Right hindlimb (tissue), 1 donor: ENCODE data around the gene NCAM2.
"Not testable (repeated sequence)": the region's sequence is repeated elsewhere in the genome, so short reads cannot be mapped to it uniquely, and the experiment has no call there.

Source experiments
- DNase-seq: peaks from one replicate; pipeline ENCODE4 v3.0.0-alpha.2; 2018

Gene NCAM2

DNA sequence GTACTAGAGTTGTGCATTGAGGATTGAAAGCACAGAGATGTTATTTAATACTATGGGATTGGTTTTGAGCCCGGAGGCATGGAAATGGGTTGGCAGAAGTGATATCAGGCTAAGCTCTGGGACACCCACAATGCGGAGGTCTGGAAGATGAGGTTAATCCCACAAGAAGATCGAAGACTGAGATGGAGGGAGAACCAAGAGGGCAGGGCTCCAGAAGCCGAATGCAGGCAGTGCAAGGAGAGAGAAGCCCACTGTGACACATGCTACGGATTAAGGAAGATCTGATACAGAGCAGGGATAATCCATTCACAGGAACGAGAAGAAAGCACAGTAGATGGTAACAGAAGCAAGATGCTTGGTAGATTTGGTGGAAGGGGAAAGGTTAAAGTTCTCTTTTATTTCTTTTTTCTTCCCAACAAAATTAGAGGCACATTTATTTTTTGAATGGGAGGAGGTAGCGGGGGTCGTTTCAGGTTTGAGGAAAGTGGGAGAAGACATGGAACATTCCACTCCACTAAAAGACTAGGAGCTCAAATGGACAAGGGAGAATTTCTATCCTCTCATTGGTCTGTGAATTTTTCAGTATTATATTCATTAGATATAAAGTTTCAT lies 113.2 kb downstream of the NCAM2 start:
- DNase-seq = no peak

DNA sequence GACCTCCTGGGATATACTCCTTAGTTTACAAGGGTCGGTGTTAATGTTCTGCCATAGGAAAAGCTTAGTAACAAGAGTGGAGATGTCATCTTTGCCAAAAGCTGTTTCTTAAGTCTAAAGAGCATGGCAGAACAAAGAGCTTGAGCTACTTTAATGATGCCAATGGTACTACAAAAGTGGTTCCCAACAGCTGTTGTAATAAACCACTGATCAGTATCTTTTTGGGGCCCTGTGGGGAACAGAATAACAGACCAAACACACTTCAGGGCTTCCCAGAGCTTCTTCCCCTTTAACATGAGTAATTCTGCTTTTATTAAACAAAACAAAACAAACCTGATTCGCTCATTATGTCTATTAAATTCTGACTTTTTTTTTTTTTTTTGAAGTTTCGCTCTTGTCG lies 116.3 kb downstream of the NCAM2 start:
- DNase-seq = no peak

GRCh38 chr21:21119091-21119490 lies 120.9 kb downstream of the NCAM2 start:
- no peak for DNase-seq

DNA sequence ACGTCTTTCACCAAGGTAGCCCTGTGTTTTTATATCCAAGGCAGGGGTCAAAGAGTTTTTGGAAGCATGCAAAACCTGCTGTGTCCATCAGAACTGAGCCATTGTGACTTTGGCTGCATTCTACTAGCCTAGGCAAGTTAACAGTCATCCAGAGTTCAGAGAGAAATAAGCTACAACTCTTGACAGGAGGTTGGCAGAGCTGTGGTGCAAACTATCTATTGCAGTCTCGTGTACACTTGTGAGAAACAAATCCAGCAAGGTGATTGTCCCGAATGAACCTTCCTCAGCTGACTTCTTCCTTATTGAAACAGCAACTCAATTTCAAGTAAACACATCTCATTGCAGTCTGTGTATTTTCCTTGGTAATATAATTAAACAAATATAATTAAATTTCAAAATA lies 124.5 kb downstream of the NCAM2 start:
- DNase-seq = no peak

GRCh38 chr21:21132390-21132789 lies 134.2 kb downstream of the NCAM2 start:
- DNase-seq = no peak

- DNase-seq = no peak
Observed at GRCh38 chr21:21137986-21138385, 139.8 kb downstream of the NCAM2 start.

- no peak for DNase-seq
Observed at GRCh38 chr21:21146587-21147373, 148.6 kb downstream of the NCAM2 start.

DNA sequence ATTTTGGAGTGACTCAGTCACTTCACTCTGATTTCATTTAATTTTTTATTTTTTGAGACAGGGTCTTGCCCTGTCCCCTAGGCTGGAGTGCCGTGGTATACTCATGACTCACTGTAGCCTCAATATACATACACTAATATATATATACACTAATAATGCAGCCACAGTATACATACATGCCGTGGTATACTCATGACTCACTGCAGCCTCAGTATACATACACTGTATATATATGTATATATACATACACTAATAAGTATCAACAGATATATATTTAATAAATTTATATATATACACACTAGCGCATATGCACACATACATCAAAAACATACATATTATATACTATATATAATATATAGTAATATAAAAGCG lies 149.2 kb downstream of the NCAM2 start:
- DNase-seq = no peak

DNA sequence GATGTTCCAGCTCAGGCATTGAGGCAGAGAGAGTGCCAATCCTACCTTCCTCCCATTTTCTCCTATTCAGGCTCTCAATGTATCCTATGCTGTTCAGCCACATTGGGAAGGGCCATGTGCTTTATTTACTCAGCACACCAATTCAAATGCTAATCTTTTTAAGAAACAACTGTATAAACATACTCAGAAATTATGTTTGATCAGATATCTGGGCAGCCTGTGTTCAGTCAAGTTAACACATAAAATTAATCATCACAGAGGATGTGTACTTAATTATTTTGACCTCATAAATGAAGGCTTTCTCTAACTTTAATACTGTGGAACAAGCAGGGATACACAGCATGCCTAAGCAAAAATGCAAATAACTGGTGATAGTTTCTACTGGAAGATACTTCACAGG lies 149.8 kb downstream of the NCAM2 start:
- DNase-seq = no peak

DNA sequence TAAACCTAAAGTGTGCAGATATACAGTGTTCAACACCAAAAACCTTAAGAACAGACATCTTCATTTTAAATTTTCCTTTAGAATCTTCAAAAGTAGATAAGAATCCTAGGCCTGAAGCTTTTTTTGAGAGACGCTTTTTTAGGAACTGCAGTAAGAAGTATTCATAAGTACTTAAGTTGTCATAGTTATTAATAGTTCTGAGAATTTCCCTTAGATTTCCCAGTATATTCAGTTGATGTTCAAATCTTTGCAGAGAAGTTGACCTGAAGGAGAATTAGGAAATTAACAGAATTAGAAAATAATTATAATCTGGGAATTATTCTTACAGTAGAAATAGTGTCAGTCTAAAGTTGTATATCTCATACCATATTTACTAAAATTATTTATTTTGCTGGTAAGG lies 150.3 kb downstream of the NCAM2 start:
- DNase-seq = no peak

GRCh38 chr21:21149445-21149844 lies 151.2 kb downstream of the NCAM2 start:
- DNase-seq = not testable (repeated sequence)

DNA sequence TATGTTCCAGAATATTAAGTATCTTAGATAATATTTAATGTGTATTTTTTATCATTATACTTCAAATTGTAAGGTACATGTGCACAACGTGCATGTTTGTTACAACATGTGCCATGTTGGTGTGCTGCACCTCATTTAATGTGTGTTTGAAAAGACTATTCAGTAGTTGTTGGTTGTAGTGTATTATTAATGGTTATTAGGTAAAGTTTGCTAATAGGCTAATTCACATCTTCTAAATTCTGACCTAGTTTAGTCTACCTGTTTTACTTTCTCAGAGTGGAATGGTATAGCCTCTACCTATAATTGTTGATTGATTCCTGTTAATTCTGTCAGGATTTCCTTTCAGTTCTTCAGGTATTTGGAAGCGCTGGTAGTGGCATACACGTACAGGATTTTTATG lies 153.0 kb downstream of the NCAM2 start:
- no peak for DNase-seq

DNA sequence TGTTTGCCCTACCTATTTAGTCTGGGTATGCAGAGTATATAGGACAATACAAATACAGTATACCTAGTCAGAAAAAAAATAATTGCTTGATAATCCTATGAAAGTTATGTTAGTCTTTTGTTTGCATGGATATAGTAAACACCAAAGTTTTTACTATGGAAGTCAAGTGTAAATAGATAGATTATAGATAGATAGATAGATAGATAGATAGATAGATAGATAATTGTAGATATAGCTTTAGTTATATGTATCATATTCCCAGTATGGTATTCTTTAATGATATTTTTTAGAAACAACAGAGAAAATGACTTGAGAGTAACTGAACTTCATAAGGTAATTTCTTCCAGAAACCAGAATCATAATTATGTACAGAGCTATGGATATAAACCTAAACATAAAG lies 158.2 kb downstream of the NCAM2 start:
- no peak for DNase-seq

- DNase-seq = no peak
Observed at GRCh38 chr21:21156957-21157356, 158.7 kb downstream of the NCAM2 start.

DNA sequence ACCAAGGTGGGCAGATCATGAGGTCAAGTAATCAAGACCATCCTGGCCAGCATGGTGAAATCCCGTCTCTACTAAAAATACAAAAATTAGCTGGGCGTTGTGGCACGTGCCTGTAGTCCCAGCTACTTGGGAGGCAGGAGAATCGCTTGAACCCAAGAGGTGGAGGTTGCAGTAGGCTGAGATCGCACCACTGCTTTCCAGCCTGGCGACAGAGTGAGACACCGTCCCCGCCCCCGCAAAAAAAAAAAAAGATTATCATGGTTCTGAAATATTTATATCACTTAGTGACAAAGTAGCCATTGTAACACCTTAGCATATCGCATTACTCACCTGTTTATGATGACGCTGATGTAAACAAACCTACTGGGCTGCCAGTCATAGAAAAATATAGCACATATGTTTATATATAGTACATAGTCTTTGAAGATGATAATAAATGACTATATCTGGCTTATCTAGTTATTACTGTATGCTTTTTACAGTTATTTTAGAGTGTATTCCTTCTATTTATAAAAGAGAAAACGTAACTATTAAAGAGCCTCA lies 160.2 kb downstream of the NCAM2 start:
- DNase-seq = no peak

- DNase-seq = no peak
Observed at GRCh38 chr21:21159253-21159899, 161.2 kb downstream of the NCAM2 start.

GRCh38 chr21:21162786-21163185 lies 164.6 kb downstream of the NCAM2 start:
- DNase-seq = no peak

GRCh38 chr21:21163904-21164303 lies 165.7 kb downstream of the NCAM2 start:
- peak; percentile 50 for DNase-seq

DNA sequence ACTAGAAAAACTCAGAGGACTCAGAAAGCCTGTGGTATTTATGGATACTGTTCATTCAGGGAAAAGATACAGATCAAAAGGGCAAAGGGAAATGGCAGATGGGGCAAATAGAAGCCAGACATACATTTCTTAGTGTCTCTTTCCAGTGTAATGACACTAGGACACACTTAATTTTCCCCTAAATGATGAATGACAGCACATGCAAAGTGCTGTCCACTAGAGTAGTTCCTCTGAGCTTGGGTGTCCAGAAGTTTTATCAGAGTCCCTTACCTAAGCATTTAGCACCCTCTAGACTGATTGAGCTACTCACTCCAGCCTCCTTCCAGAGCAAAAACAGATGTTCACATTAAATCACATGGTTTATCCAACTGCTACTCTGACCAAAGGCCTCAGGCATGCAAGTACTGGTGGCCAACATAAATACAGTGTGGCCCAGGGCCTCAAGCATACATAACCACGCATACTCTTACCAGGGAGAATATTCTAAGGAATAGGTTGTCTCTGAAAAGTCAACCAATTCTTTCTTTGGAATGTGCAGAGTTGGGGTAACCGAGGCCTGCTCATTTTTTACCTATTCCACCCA lies 166.9 kb downstream of the NCAM2 start:
- DNase-seq = peak; percentile 35

GRCh38 chr21:21174676-21175075 lies 176.5 kb downstream of the NCAM2 start:
- DNase-seq = no peak

DNA sequence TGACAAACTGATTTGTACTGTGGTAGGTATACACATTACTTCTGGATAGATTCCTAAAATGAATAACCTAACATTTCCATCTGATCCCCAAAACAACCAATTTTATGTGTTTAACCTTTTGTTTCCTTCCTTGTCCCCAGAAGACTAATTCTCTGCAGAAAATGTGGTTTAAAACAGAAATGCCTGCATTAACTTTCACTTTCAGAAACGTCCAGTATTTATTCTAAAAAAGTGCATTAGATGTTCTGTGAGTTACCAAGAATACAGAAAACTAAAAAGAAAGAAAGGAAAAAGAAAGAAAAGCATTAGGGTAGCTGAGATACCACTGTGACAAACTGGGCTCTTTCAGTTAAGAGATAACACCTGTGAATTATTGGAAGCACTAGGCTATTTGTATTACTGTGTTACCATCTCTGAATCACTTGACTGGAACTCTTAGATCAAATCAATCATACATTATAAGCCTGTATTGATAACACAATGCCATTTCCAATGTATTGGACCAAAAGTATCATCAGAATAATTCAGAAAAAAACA lies 177.7 kb downstream of the NCAM2 start:
- DNase-seq = no peak

GRCh38 chr21:21177353-21177986 lies 179.3 kb downstream of the NCAM2 start:
- DNase-seq = no peak
